Stomach (tissue), 4 donors: ENCODE measurements around the gene DEPDC5.

Experiments used
- POLR2A ChIP-seq, 4 donors: fragments of 450-650 bp; IDR thresholded peaks; one replicate each; pipeline ENCODE4 v1.6.1; 2016; ENCODE audit warnings: antibody characterized with exemption in 4 of 4, control low read depth in 2 of 4, mild to moderate bottlenecking in 1 of 4, moderate library complexity in 1 of 4
- POLR2AphosphoS5 ChIP-seq, 3 donors: sonication (generic); formaldehyde crosslinking; IDR thresholded peaks; one replicate each; pipeline ENCODE4 v1.6.1; 2016; ENCODE audit warnings: antibody characterized with exemption in 3 of 3
- TF ChIP-seq, protein P1 (sequence below), 7 experiments: fragments of 450-650 bp in 4 of 7; fragments of 200-600 bp in 3 of 7; sonication (generic) in 3 of 7; IDR thresholded peaks; one replicate each; pipeline ENCODE4 v1.5.1; 2016 to 2019; ENCODE audit warnings: antibody characterized with exemption in 7 of 7, control low read depth in 2 of 7, mild to moderate bottlenecking in 1 of 7

DNA sequence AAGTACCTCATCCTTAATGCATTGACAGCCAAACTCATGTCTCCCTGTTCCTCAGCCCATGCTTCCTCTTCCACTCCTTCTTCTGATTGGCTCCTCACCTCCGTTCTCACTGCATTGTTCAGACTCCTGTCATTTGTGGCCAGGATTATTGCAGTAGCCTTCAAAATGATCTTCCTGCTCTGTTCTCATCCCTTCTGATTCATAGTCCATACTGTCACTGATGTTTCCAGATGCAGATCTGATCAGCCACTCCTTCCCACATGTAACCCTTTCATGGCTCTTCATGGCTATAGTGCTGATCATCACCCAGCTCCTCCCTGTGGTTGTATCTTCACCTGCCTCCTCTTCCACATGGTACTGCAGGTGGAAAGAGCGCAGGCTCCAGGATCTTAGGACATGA is 71.7 kb downstream of the DEPDC5 start:
- TF ChIP-seq, protein P1, sequence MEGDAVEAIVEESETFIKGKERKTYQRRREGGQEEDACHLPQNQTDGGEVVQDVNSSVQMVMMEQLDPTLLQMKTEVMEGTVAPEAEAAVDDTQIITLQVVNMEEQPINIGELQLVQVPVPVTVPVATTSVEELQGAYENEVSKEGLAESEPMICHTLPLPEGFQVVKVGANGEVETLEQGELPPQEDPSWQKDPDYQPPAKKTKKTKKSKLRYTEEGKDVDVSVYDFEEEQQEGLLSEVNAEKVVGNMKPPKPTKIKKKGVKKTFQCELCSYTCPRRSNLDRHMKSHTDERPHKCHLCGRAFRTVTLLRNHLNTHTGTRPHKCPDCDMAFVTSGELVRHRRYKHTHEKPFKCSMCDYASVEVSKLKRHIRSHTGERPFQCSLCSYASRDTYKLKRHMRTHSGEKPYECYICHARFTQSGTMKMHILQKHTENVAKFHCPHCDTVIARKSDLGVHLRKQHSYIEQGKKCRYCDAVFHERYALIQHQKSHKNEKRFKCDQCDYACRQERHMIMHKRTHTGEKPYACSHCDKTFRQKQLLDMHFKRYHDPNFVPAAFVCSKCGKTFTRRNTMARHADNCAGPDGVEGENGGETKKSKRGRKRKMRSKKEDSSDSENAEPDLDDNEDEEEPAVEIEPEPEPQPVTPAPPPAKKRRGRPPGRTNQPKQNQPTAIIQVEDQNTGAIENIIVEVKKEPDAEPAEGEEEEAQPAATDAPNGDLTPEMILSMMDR (IDR thresholded peaks at IDR 0.05) = no peak
- TF ChIP-seq POLR2A (IDR thresholded peaks at IDR 0.05) = no peak
- TF ChIP-seq POLR2AphosphoS5 (IDR thresholded peaks at IDR 0.05) = no peak
